Urinary bladder (tissue), 4 donors: ENCODE measurements around the gene C15orf62. TPM values are rescaled to one million over a fixed set of nuclear protein-coding genes. Genes with fewer than 3 reads are reported as not detected.

ENCODE experiments used
- DNase-seq: peaks from one replicate; pipeline ENCODE4 v3.0.0-alpha.2; 2015; ENCODE audit errors: extremely low spot score
- H3K27ac ChIP-seq: one replicate; pipeline ENCODE4 v1.5.1; 2013; ENCODE audit warnings: low read depth, mild to moderate bottlenecking, moderate library complexity
- H3K36me3 ChIP-seq: one replicate; pipeline ENCODE4 v1.6.1; 2013; ENCODE audit warnings: mild to moderate bottlenecking, moderate library complexity; ENCODE audit not compliant: insufficient read depth
- H3K4me1 ChIP-seq: one replicate; pipeline ENCODE4 v1.6.1; 2013; ENCODE audit warnings: mild to moderate bottlenecking, moderate library complexity; ENCODE audit not compliant: insufficient read depth
- H3K4me3 ChIP-seq: one replicate; pipeline ENCODE4 v1.5.1; 2013; ENCODE audit warnings: low read depth, low read length
- WGBS: extraction: QIAGEN DNeasy Blood & Tissue Kit; methylation state at CpG from one replicate; pipeline ENCODE4 v1.1.7; 2013; 5-methylcytosine and 5-hydroxymethylcytosine counted together
- polyA plus RNA-seq: library from polyadenylated mRNA; stranded (reverse); fragments of 200-250 nt; gene quantifications from one replicate; pipeline ENCODE4 v1.2.3, GENCODE V29; 2013
- total RNA-seq: library from RNA; depleted of rRNA; stranded (reverse); fragments of >200 nt; gene quantifications from one replicate; pipeline ENCODE4 v1.2.3, GENCODE V29; 2014
- donor health status: healthy with polysubstance abuse.
- donor health status: healthy.

Gene C15orf62
- total and polyA plus RNA-seq, 2 donors: 0.11 to 1.2 TPM

DNA sequence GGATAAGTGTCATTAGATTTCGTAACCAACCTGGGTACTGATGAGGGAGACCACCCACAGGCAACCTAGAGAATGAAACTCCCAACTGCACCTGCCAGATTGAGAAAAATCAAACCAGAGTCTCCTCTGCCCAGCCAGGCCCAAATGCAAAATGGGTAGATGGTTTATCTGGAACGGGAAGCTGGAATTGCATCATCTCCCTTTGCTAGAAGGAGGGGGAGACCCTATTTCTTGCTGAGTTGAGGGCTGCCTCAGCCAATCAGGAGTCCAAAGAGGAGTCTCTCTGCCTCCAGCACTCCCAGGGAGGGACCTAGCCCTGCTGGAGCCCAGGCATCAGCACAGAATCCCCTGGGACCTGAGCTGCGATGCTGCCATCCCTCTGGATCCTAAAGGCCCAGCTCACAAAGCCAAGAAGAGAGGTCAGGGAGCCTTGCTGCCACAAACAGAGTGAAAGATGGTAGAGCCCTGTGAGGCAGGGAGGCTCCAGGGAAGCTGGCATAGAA, 22.8 kb upstream of the C15orf62 start:
- WGBS: 60% methylated on average over 3 of the region's 3 CpGs
- H3K27ac ChIP-seq: no peak overlapping the region
- H3K4me3 ChIP-seq: no peak overlapping the region
- peaks cover 6% of the 10 kb centered on the region for H3K36me3 ChIP-seq
- DNase-seq: no peak
- no peaks in the 10 kb centered on the region for H3K4me1 ChIP-seq

DNA sequence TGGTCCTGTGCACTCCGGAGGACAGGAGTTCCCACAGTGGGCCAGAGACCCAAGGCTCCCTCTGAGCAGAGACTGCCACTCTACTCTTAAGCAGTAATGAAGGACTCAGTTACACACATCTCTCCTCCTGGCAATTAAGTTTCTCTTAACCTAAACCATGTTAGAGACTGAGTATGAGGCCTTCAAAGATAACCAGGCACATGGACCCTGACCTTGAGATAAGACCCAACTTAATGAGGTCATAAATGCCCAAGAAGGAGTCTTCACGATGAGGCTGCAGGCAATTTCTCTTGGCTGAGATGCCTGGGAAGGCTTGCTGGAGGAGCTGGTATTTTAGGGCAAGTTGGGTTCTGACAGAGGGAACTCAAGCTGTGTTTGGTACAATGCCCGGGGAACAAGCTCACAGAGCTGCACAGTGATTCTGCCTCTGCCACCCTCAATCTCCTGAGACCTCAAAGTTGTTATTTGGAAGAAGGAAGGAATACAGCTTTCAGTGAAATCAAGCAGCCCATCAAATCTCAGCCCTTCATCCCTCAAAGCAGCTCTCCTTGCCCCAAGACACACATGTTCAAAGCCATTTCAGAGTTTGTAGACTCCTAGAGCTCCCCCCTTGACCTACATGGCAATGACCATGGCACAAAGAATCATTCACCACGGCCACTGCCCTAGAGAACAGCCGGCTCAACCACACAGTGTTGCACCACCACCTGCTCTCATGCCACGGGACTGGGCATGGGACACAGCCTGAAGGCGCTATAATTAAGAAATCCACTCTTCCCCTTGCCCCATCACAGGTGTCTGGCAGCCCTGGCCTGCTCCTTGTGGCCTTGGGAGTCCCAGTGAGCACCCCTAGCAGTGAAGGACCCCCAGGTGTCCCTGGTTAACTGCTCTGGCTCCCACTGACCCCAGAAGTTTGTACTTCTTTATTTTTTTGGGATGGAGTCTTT, 21.8 kb upstream of the C15orf62 start:
- Histone ChIP-seq H3K36me3 (peaks cover 6% of the 10 kb centered on the region), H3K27ac (no peak overlapping the region), H3K4me3 (no peak overlapping the region), H3K4me1 (no peaks in the 10 kb centered on the region)
- DNase-seq: no peak
- 68% methylated on average over 7 of the region's 7 CpGs for WGBS

GRCh38 chr15:40749151-40749630, 20.6 kb upstream of the C15orf62 start:
- Histone ChIP-seq H3K36me3 (peaks cover 4% of the 10 kb centered on the region), H3K4me3 (no peak overlapping the region), H3K27ac (no peak overlapping the region), H3K4me1 (no peaks in the 10 kb centered on the region)
- 95% methylated on average over 4 of the region's 4 CpGs for WGBS
- DNase-seq: no peak

GRCh38 chr15:40750885-40751284, 18.9 kb upstream of the C15orf62 start:
- DNase-seq: no peak
- H3K4me1 ChIP-seq: no peaks in the 10 kb centered on the region
- peaks cover 4% of the 10 kb centered on the region for H3K36me3 ChIP-seq
- no peak overlapping the region for H3K27ac ChIP-seq
- WGBS: 88% methylated on average over 4 of the region's 4 CpGs
- H3K4me3 ChIP-seq: no peak overlapping the region

DNA sequence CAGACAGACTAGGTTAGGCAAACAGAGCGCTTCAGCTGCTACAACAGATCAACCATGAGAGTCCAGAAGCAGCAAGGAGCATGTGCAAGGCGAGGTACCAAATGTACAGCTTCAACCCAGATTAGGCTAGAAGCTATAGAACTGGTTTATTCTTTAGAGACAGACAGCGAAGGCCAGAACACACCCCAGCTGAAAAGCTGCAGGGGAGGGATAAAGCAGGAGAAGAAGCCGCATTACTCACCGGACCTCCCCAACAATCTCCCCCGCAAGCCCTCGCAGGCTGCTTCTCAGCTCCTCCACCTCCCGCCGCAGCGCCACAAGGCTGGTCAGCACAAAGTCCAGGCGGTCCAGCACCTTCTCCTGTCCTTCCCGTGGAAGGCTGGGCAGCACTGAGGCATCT, 18.0 kb upstream of the C15orf62 start:
- Histone ChIP-seq H3K4me1 (no peaks in the 10 kb centered on the region), H3K36me3 (peaks cover 4% of the 10 kb centered on the region), H3K4me3 (no peak overlapping the region), H3K27ac (no peak overlapping the region)
- WGBS: 94% methylated on average over 12 of the region's 12 CpGs
- DNase-seq: no peak

DNA sequence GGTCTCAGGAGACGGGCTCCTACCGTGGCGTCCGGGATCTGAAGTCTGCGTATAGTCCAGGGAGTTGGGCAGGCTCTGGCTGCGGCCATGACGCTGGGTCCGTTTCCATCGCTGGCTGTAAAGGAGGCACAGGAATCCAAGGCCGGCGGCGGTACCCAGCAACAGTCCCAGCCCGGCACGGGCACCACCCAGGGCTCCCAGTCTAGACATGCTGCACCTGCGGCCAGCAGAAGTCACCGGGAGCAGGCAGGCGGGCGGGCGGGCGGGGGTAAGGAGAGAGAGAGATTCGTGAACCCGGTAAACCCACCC, 15.3 kb upstream of the C15orf62 start:
- WGBS: under 1% methylated on average over 22 of the region's 22 CpGs
- H3K4me3 ChIP-seq: peak overlapping the region; percentile 98
- no peak for DNase-seq

GRCh38 chr15:40754883-40755811, 14.6 kb upstream of the C15orf62 start, which contains the start of gene RMDN3:
RMDN3 (minus strand) TSS chr15:40755254; CDS start chr15:40754783, 471 bp downstream.
- Histone ChIP-seq H3K36me3 (peaks cover 4% of the 10 kb centered on the region), H3K4me3 (peak within 1 kb of the TSS; percentile 98), H3K4me1 (no peaks in the 10 kb centered on the region), H3K27ac (peak within 1 kb of the TSS; percentile 82)
- DNase-seq: peak; percentile 84
- under 1% methylated on average over 66 of the region's 66 CpGs for WGBS

More for the DNA sequence above, 15.3 kb upstream of the C15orf62 start:
- H3K4me1 ChIP-seq: no peaks in the 10 kb centered on the region
- H3K36me3 ChIP-seq: peaks cover 4% of the 10 kb centered on the region
- H3K27ac ChIP-seq: peak overlapping the region; percentile 67

- Histone ChIP-seq H3K4me1 (no peaks in the 10 kb centered on the region), H3K4me3 (peak overlapping the region; percentile 98), H3K27ac (no peak overlapping the region), H3K36me3 (peaks cover 4% of the 10 kb centered on the region)
- WGBS: 64% methylated on average over 10 of the region's 10 CpGs
- DNase-seq: no peak
Observed at GRCh38 chr15:40755812-40756208, 14.0 kb upstream of the C15orf62 start.

- no peak overlapping the region for H3K4me3 ChIP-seq
- no peak overlapping the region for H3K27ac ChIP-seq
- WGBS: 31% methylated on average over 6 of the region's 6 CpGs
- DNase-seq: no peak
- H3K36me3 ChIP-seq: peaks cover under 1% of the 10 kb centered on the region
- no peaks in the 10 kb centered on the region for H3K4me1 ChIP-seq
Observed at GRCh38 chr15:40756938-40757337, 12.8 kb upstream of the C15orf62 start.

- Histone ChIP-seq H3K4me3 (no peak overlapping the region), H3K4me1 (no peaks in the 10 kb centered on the region), H3K36me3 (no peaks in the 10 kb centered on the region), H3K27ac (no peak overlapping the region)
- DNase-seq: no peak
- 96% methylated on average over 5 of the region's 5 CpGs for WGBS
Observed at GRCh38 chr15:40759961-40760360, 9.8 kb upstream of the C15orf62 start.

DNA sequence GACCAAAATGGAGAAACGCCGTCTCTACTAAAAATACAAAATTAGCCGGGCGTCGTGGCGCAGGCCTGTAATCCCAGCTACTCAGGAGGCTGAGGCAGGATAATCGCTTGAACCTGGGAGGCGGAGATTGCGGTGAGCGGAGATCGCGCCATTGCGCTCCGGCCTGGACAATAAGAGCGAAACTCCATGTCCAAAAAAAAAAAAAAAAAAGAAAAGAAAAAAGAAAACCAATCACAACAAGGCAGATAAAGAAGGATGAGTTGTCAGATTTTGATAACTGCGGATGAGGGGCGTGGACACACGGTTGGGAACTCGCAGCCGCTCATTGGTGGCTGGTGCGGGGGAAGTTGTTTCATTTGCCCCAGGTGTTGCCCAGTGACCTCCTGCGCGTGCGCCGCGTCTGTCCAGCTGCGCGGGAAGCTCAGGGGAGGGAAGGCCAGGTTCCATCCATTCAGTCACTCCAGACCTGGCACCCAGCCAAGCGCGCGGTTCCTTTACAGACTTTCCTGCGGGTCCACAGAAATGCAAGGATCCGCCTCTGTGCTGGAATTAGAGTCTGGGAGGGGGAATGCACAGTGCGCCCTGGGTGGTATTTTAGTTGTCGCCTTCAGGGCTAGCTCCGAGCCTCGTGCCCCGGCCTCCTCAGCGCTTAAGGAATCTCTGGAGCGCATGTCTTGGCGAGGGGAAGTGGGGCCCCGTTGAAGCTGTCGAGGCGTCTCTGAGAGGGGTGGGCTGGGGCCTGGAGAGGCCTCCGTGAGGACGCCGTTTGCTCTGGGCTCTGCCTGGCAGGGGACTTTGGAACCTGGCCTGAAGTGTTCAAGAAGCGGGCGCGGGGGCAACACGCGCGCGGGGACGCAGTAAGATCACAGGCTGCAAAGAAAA, 6.6 kb upstream of the C15orf62 start:
- WGBS: 31% methylated on average over 55 of the region's 55 CpGs

DNA sequence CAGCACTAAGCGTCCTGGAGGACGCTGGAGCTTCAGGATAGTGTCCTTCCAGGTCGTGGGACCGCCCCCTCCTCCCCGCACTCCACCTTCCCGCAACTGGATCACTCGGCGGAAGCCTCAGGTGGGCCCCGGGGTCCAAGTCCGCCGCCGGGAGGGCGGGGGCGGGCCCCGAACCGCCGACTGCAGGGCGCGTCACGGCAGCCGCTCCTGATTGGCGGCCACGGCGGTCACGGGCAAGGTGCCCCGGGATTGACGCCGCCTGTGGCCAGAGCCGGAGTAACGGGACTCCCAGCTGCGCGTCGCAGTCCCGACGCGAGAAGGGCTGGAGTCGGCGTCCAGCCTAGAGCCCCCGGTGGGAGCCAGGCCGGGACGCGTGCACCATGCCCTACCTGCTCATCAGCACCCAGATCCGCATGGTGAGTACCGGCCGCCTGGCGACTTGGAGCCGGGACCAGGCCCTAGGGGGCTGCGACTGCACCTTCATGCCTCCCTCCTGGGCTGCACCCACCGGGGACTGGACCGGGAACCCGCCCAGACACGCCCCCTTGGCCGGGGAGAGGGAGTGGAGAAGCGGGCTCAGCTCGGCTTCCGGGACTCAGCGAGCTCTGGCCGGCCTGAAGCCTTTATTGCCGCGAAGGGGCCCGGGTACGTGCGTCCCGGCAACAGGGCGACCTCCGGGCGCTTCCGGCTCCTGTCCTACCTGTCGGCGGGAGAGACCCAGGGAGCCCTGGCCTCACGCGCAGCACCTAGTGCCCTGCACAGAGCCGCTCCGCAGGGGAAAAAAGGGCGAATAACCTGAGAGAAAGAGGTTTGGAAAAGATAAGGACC, 5.8 kb upstream of the C15orf62 start, which contains the start of gene GCHFR:
GCHFR (plus strand) TSS at position 268 of the 828 bp plus-strand sequence; CDS start at position 381, 113 bp downstream.
- H3K36me3 ChIP-seq: no peaks in the 10 kb centered on the region
- H3K27ac ChIP-seq: peak within 1 kb of the TSS; percentile 79
- WGBS: under 1% methylated on average over 75 of the region's 75 CpGs
- no peak for DNase-seq
- H3K4me3 ChIP-seq: peak within 1 kb of the TSS; percentile 47
- no peaks in the 10 kb centered on the region for H3K4me1 ChIP-seq

More for the DNA sequence above, 6.6 kb upstream of the C15orf62 start:
- Histone ChIP-seq H3K4me3 (peak overlapping the region; percentile 47), H3K27ac (peak overlapping the region; percentile 79), H3K4me1 (no peaks in the 10 kb centered on the region), H3K36me3 (no peaks in the 10 kb centered on the region)
- no peak for DNase-seq
